ENCODE results near the gene IFNL2. TPM values are rescaled to one million over a fixed set of nuclear protein-coding genes. Genes with fewer than 3 reads are reported as not detected.

The IFNL2 gene
- total RNA-seq, 4 donors from 2014 or later = not detected

DNA sequence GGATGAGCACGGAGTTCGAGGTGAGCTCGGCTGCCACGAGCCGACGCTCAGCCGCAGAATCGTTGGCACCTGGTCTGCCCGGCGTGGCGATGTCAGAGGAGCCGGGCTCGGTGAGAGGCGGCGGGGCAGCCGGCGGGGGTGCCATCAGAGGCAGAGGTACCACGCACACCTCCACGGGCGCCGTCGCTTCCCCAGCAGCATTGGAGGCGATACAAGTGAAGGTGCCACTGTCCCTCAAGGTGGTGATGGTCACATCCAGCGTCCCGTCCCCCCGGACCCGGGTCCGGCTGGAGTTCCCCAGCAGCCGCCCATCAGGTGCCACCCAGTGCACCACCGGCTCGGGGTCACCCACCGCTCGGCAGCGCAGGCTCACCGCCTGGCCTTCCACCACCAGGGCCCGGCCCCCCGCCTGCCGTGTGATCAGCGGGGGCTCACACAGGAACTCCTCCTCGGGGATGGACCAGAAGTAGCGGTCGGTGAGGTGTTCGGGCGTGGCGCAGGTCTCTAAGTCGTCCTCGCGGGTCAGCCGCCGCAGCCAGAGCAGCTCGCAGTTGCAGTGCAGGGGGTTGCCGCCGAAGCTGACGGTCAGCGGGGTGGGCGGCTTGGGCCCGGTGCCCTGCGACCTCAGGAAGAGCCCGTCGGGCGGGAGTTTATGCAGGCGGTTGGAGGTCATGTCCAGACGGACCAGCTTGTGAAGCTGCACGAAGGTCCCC is 46.0 kb downstream of the IFNL2 start:
- WGBS = 95% methylated on average over 38 of the region's 64 CpGs
- no peaks in the 10 kb centered on the region for H3K27me3 ChIP-seq
- TF ChIP-seq, protein P1, sequence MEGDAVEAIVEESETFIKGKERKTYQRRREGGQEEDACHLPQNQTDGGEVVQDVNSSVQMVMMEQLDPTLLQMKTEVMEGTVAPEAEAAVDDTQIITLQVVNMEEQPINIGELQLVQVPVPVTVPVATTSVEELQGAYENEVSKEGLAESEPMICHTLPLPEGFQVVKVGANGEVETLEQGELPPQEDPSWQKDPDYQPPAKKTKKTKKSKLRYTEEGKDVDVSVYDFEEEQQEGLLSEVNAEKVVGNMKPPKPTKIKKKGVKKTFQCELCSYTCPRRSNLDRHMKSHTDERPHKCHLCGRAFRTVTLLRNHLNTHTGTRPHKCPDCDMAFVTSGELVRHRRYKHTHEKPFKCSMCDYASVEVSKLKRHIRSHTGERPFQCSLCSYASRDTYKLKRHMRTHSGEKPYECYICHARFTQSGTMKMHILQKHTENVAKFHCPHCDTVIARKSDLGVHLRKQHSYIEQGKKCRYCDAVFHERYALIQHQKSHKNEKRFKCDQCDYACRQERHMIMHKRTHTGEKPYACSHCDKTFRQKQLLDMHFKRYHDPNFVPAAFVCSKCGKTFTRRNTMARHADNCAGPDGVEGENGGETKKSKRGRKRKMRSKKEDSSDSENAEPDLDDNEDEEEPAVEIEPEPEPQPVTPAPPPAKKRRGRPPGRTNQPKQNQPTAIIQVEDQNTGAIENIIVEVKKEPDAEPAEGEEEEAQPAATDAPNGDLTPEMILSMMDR (IDR thresholded peaks at IDR 0.05) = no peak
- no peak for TF ChIP-seq POLR2A (IDR thresholded peaks at IDR 0.05)
- TF ChIP-seq POLR2AphosphoS5 (IDR thresholded peaks at IDR 0.05) = no peak
- TF ChIP-seq EP300 (IDR thresholded peaks at IDR 0.05) = no peak
- no peaks in the 10 kb centered on the region for H3K4me1 ChIP-seq
- H3K9me3 ChIP-seq = no peaks in the 10 kb centered on the region
- H3K36me3 ChIP-seq = peaks cover 19% of the 10 kb centered on the region
- H3K4me3 ChIP-seq = no peak overlapping the region
- H3K27ac ChIP-seq = no peak overlapping the region
- no peak for DNase-seq (ENCODE audit: low spot score in 2 of 2)

DNA sequence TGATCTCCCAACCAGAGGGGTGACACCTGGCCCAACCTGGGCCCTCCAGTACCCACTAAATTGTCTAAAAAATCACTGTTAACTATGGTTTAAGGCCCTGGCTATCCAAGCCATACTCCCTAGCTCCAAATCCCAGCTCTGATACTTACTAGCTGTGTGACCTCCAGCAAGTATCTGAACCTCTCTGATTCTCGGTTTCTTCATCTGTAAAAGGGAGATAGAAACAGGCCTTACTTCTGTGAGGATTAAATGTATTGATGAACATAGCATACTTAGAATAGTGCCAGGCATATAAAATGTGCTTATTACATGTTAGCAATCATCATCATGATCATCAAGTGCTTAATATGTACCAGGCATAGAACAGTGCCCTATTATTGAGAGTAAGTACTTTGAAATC is 47.7 kb downstream of the IFNL2 start:
- 79% methylated on average over 1 of the region's 1 CpG for WGBS
- TF ChIP-seq EP300 (IDR thresholded peaks at IDR 0.05) = no peak
- TF ChIP-seq, protein P1 (IDR thresholded peaks at IDR 0.05) = no peak
- no peak for TF ChIP-seq POLR2A (IDR thresholded peaks at IDR 0.05)
- TF ChIP-seq POLR2AphosphoS5 (IDR thresholded peaks at IDR 0.05) = no peak
- no peak overlapping the region for H3K4me3 ChIP-seq
- DNase-seq (ENCODE audit: low spot score in 2 of 2) = no peak
- H3K36me3 ChIP-seq = peaks cover 19% of the 10 kb centered on the region
- peaks cover 4% of the 10 kb centered on the region for H3K27me3 ChIP-seq
- no peaks in the 10 kb centered on the region for H3K9me3 ChIP-seq
- H3K4me1 ChIP-seq = peaks cover 8% of the 10 kb centered on the region
- no peak overlapping the region for H3K27ac ChIP-seq

DNA sequence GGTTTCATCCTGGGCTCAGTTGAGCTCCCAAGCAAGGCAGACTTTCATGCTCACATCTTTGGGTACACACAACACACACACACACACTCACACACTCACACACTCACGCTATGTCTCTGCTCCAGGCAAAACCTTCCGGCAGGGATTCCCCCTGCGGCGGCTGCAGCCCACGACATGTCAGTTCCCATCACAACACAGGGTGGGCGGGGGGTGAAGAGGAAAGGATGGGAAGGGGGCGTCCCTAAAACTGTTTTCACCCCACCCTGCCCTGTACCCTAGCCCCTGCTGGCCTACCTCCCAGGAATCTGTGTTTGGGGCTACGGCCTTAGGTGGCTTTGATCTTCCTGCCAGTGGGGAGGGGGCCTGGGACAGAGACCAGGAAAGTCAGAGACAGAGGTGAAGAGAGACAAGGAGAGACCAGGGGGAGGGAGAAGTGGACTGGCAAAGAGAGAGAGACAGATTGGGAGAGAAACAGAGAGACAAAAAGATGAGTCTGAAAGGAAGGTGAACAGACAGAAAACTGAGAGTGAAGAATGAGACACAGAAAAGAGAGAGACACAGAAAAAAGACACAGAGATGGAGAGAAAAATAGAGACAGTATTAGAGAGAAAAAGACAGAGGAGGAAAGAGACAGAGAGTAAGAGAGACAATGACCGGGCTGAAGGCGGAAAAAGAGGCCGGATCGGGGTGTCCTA is 48.6 kb downstream of the IFNL2 start:
- no peak for DNase-seq (ENCODE audit: low spot score in 2 of 2)
- no peak overlapping the region for H3K27ac ChIP-seq
- no peak for TF ChIP-seq POLR2AphosphoS5 (IDR thresholded peaks at IDR 0.05)
- TF ChIP-seq POLR2A (IDR thresholded peaks at IDR 0.05) = no peak
- TF ChIP-seq, protein P1 (IDR thresholded peaks at IDR 0.05) = no peak
- no peak for TF ChIP-seq EP300 (IDR thresholded peaks at IDR 0.05)
- WGBS = 80% methylated on average over 12 of the region's 12 CpGs
- peaks cover 4% of the 10 kb centered on the region for H3K27me3 ChIP-seq
- H3K9me3 ChIP-seq = no peaks in the 10 kb centered on the region
- H3K36me3 ChIP-seq = peaks cover 19% of the 10 kb centered on the region
- H3K4me3 ChIP-seq = no peak overlapping the region
- peaks cover 11% of the 10 kb centered on the region for H3K4me1 ChIP-seq

DNA sequence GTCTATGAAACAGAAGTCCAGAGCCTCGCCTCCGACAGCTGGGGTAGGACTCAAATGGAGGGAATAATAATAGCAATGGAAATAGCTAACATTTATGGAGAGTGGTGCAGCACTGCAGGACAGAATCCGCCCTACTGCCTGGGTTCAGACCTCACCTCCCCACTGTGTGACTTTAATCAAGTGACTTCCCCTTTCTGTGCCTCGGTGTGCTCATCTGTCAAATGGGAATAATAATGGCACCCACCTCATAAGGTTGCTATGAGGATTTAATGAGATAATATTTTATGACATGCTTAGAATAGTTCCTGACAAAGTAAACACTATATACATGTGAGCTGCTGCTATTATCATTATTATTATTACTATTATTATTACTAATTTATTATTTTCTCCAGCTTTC is 49.3 kb downstream of the IFNL2 start:
- Histone ChIP-seq H3K4me1 (peaks cover 11% of the 10 kb centered on the region), H3K4me3 (no peak overlapping the region), H3K36me3 (peaks cover 19% of the 10 kb centered on the region), H3K27ac (no peak overlapping the region), H3K9me3 (no peaks in the 10 kb centered on the region), H3K27me3 (peaks cover 4% of the 10 kb centered on the region)
- 86% methylated on average over 4 of the region's 4 CpGs for WGBS
- DNase-seq (ENCODE audit: low spot score in 2 of 2) = no peak
- no peak for TF ChIP-seq EP300 (IDR thresholded peaks at IDR 0.05)
- TF ChIP-seq POLR2AphosphoS5 (IDR thresholded peaks at IDR 0.05) = no peak
- TF ChIP-seq POLR2A (IDR thresholded peaks at IDR 0.05) = no peak

DNA sequence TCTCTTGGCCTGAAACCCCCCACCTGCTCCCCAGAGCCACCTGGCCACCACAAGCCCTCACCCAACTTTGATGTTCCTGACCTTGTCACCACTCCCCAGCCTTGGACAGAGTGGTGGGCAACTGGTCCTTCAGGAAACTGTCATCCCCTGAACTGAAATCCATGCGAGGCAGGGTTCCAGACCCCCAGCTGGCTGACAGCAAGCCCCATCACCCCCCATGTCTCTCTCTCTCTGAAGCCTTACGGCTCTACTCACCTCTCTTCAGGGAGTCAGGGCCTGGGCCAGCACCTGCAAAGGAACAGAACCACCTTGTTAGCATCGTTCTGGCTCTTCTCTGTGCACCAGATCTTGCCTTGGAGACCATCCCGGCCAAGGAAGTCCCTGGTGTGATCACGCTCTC is 49.9 kb downstream of the IFNL2 start:
- Histone ChIP-seq H3K9me3 (no peaks in the 10 kb centered on the region), H3K4me1 (peaks cover 11% of the 10 kb centered on the region), H3K27ac (no peak overlapping the region), H3K4me3 (no peak overlapping the region), H3K27me3 (peaks cover 4% of the 10 kb centered on the region), H3K36me3 (peaks cover 19% of the 10 kb centered on the region)
- 90% methylated on average over 5 of the region's 5 CpGs for WGBS
- no peak for DNase-seq (ENCODE audit: low spot score in 2 of 2)
- TF ChIP-seq POLR2AphosphoS5 (IDR thresholded peaks at IDR 0.05) (no peak), EP300 (IDR thresholded peaks at IDR 0.05) (no peak), POLR2A (IDR thresholded peaks at IDR 0.05) (no peak)
- TF ChIP-seq, protein P1 (IDR thresholded peaks at IDR 0.05) = no peak

All from suprapubic skin (tissue), 4 donors.